ENCODE results near the gene CPSF4L. TPM values are rescaled to one million over a fixed set of nuclear protein-coding genes. Genes with fewer than 3 reads are reported as not detected.
"Not testable (repeated sequence)": the region's sequence is repeated elsewhere in the genome, so short reads cannot be mapped to it uniquely, and the experiment has no call there.

CPSF4L gene, protein sequence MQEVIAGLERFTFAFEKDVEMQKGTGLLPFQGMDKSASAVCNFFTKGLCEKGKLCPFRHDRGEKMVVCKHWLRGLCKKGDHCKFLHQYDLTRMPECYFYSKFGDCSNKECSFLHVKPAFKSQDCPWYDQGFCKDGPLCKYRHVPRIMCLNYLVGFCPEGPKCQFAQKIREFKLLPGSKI
- not detected for polyA plus RNA-seq (2013, experiment 1 of 2; ENCODE audit: insufficient read length)
- polyA plus RNA-seq (2013, experiment 2 of 2; ENCODE audit: insufficient read length): 0.22 TPM

DNA sequence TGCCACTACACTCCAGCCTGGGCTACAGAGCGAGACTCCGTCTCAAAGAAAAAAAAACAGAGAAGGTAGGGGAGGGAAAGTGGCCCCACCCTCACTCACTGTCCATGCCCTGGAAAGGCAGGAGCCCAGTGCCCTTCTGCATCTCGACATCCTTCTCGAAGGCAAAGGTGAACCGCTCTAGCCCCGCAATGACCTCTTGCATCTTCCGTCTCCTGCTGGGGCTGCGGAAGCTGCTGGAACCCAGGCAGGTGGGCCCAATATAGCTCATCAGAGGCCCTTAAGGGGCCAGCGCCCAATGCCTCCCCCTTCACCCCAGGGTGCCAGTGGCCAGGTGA lies at the start of gene CPSF4L:
CPSF4L (minus strand) TSS at position 264 of the 335 bp plus-strand sequence; CDS start at position 202, 62 bp downstream.
- DNase-seq: no peak

DNA sequence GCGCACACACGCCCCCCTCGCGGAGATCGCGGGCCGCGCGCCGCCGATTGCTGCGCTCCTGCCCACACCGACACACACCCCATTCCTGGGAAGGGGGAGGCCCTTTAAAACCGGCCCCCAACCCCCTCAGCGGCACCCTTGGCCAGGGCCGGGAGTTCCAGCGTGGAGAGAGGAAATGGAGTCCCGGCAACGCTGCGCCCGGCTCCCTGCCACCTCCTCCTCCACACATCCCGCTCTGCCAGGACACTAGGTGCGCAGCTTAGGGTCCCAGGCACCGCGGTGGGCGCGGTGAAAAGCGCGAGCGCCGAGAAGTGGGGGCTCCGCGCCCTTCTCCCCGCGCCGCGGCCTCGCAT lies 49.7 kb upstream of the CPSF4L start:
- DNase-seq: no peak

DNA sequence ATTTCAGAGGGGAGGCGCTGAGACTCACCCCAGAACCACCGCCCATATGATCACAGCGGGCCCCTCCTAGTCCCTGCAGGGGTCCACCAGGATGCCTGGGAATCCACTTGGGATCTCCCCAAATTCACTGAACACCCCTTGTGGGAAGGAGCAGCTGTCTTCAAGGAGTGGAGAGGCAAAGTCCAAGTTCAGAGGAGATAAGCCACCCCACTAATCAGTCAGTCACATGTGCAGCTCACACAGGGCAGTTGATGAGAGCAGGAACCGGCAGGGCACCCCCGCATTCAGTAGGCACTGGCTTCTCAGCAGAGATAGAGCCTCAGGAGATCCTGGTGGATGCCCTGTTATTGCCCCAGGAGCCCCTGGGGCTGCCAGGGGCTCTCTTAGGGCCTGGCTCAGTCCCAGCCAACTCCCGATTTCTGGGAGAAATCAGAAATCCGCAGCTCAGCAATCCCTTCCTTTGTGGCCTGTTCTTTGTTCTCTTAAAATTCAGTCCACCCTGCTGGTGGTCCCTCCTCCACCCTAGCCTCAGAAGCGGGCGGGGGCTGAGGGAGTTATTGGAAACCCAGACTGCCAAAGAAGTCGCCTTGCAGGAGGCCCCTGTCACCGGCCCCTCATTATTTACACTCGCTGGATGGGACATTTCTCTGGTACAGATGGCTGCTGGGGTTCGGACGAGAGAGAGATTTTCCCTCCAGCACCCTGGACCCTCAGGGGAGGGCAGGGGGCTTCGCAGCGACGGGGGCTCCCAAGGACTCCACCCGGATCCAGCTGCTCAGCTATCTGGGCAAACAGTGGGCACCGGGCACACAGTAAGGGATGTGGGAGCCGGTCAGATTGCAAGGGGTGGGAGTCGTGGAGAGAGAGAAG lies 48.3 kb upstream of the CPSF4L start:
- DNase-seq: no peak

DNA sequence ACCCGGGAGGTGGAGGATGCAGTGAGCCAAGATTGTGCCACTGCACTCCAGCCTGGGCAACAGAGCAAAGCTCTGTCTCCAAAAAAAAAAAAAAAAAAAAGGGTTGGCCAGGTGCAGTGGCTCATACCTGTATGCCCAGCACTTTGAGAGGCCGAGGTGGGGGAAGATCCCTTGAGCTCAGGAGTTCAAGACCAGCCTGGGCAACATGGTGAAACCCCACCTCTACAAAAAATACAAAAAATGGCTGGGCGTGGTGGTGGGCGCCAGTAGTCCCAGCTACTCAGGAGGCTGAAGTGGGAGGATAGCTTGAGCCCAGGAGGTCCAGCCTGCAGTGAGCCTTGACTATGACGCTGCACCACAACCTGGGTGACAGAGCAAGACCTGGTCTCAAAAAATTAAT lies 47.3 kb upstream of the CPSF4L start:
- DNase-seq: not testable (repeated sequence)

DNA sequence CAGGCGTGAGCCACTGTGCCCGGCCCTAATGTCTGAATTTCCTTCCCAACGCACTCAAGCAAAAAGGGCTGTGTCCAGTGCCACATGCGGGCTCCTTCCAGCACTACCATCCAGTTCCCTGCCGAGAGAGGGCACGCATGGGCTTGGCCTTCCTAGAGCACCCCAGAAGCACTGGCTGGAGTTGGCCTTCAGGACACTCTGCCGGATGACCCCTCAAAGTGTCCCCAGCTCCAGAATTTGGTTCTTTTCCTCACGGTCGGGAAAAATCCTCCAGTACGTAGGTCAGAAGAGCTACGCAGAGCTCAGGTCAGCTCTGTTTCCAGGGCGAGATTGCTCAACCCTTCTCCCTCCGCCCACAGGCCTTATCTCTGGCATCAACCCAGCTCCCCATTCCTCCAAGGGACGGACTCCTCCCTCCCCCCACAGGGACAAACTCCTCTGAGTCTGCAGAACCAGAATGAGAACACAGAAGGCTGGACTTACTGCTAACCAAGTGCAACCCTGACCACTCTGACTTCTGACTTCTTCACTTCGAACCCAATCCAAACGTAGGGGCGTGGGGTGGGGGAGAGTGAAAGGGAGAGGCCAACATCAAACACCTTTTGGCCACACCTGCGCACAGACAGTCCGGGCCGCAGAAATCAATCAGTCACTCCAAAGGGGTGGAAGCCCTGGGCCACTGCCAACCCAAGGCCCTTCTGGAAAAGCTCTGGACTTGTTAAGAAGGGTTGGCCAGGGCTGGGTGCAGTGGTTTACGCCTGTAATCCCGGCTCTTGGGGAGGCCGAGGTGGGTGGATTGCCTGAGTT lies 46.5 kb upstream of the CPSF4L start:
- DNase-seq: peak; percentile 61

DNA sequence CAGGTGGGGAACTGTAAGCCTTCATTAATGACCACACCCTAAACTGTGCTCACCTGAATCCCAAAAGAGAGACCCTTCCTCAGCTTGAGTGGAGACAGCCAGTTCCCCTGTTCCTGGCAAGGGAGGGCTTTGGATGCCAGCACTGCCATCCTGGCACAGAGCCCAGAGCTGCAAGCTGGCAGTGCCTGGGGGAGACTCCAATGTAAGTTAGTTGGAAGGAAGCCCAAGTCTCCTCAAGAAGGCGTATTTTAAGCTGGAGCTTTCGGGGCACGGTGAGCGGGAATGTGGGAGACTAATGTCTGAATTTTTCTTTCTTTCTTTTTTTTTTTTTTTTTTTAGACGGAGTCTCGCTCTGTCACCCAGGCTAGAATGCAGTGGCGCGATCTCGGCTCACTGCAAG lies 45.5 kb upstream of the CPSF4L start:
- DNase-seq: no peak

DNA sequence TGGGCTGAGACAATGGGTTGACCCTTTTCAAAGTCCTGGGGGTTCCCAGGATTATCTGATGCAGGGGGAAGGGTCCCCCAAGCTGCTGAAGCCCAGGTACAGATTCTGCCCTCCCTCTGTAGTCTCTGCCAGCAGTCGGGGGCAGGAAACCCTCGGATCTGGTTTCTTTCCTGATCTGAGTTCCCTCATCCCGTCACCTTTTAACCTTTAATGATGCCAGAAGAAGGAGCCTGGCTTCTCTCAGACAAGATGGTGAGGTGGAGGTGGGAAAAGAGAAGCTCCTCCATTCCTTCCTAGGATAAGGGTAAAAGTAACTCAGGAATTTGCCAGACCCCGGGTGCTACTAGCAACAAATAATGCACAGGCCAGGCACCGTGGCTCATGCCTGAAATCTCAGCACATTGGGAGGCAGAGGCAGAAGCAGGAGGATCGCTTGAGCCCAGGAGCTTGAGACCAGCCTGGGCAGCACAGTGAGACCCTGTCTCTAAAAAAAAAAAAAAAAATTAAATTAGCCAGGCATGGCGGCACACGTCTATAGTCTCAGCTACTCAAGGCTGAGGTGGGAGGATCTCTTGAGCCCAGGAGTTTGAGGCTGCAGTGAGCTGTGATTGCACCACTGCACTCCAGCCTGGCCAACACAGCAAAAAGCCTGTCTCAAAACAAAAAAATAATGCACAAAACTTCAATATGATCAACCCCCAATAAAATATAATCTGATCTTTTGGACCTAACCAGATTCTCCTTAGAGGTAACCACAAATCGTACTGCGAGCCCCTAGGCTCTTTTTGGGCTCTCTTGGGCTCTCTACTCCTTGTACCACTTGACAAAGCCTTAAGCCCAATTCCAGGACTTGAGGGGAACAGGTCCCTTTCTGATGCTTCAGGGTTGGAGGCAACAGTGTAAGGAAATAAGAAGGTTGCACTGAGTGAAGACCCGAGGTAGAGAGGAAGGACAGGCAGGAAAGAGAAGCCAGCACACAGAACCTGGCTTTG lies 44.5 kb upstream of the CPSF4L start:
- no peak for DNase-seq

DNA sequence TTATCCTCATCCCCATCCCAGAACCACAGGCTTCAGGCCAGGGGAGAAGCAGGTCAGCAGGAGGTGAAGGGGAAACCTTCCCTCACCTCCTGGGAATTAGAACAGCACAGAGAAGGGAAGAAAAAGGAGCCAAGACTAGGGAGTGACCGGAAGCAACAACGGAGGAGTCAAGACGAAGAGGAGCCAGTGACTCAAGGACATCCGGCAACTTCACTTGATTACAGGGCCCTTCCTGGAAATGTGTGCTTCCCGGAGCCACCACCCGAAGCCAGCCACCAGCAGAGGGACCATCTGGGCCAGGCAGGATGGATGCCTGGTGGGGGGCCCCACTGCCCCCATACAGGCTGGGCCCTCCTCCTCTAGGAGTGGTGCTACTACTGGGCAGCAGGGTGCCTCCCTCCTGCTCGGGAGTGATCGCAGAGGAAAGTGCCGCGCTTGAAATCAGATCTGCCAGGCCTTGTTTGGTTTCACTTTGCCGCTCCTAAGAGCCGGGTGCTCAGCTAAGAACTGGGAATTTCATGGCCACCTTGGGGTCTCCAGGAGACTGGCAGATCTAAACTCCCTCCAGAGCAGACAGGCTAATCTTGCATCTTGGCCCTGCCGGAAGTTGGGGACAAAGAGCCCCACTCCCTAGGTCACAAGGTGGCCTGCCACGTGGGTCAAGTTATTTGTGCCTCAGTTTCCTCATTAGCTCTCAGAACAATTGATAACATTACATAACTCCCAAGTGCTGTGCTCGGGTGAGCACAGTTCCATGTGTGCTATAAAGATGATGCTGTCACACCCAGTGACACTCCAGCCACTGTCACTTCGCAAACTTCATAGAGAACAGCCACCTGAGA lies 43.5 kb upstream of the CPSF4L start:
- peak; percentile 94 for DNase-seq

DNA sequence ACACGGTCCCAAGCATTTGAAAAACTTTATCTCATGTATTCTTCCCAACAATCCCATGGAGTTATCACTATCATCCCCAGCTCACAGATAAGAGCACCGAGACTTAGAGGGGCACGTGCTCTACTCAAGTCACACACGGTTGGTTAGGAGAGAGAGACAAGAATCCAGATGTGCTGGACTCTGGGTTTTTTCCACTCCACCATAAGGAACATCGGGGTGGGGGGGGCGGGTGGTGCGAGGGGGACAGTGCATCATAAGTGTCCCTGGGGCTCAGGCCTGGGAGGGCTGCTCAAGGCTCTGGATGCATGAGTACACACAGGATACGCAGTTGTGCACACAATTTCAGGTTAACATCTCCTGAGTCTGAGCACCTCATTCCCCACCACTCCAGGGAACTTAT lies 42.8 kb upstream of the CPSF4L start:
- no peak for DNase-seq

DNA sequence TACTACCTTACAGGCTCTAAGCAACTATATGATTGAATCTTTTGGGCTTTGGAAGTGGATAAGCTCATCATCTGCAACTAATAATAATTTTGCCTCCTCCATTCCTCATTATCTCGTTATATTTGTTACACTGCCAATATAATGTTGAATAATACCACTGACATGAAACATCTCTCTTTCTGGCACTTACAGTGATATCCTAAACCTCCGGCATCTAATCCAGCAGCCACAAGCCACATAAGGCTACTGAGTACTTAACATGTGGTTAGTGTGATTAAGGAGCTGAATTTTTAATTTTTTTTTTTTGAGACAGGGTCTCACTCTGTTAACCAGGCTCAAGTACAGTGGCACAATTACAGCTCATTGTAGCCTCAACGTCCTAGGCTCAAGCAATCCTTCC lies 40.5 kb upstream of the CPSF4L start:
- peak; percentile 64 for DNase-seq

DNA sequence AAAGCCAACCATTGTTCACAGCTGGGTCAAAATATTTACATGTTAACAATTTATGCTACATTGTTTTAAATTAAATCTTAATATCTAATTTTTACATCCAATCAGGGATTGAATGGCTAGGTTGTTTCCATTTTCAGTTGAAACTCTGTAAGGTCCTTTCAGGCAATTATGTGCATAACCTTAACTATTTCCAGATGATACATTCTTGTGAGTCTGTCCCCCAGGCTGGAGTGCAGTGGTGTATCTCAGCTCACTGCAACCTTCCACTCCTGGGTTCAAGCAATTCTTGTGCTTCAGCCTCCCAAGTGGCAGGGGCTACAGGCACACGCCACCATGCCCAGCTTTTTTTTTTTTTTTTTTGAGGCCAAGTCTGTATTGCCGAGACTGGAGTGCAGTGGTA lies 39.7 kb upstream of the CPSF4L start:
- DNase-seq: no peak

DNA sequence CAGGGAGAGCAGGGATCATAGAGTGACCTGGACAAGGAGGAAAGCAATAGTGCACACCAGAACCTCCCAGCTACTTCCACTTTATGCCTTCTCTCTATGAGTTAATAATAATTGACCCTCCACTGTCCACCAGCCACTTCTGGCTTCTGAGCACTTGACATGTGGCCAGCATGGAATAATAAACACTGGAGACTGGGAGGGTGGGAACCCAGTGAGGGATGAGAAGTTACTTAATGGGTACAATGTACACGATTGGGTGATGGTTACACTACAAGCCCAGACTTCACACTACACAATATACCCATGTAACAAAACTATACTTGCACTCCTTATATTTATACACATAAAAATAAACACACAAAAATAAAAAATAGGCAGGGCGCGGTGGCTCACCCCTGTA lies 38.7 kb upstream of the CPSF4L start:
- no peak for DNase-seq

DNA sequence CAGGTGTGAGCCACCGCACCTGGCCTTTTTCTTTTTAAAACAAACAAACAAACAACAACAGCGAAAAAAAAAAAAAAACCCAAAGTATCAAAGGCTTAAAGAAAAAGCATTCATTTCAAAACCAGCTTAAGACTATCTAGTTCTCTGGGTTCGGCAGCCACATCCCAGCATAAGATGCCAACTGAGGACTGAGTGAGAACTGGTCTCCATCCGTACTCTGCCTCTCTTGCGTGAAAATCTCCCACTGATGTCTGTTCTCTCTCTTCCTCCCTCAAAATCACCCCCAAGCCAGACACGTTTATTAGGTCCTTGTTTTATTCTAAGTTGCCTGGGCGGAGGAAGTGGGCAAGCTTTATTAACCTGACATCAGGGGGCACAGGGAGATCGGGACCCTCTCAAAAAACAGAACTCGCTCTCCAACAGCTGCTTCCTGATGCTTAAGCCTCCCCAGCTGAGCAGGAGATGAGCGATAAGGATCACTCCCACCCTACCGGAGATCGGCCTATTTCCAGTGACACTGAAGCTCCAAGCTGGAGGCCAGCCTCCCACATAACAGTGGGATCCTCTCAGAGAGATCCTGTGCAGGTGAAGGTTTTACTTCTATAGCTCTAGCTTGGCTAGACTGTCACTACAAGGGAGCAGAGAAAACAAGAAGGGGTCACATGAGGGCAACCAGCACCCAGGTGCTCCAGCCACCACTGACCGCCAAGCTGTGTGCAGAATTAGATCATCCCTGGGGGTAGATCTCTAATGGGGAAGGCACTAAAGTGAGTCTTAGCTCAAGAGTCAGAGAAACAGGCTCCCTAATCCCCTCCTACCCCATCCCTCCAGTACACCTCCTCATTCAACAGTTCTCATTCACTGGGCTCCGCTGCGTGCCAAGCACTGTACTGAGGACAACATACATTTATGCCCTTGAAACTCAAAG lies 36.5 kb upstream of the CPSF4L start:
- no peak for DNase-seq

DNA sequence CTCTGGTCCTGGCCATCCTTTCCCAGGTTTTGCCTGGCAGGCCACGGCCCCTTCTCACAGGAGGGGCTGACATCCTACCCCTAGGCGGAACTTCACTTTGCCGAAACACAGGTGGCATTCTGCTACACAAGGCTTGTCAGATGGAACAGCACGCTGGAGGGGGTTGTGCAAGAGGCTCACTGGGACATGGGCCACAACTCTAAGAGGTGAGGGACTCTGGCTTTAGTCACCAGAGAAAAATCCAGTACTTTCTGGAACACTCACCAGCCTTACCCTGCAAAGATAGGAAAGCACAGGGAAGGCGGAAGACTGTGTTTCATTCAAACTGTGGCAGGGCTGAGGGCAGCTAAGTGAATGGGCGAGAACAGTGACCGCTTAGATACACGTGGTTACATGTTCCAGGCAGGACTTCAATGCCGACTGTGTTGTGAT lies 31.8 kb upstream of the CPSF4L start:
- DNase-seq: peak; percentile 78

DNA sequence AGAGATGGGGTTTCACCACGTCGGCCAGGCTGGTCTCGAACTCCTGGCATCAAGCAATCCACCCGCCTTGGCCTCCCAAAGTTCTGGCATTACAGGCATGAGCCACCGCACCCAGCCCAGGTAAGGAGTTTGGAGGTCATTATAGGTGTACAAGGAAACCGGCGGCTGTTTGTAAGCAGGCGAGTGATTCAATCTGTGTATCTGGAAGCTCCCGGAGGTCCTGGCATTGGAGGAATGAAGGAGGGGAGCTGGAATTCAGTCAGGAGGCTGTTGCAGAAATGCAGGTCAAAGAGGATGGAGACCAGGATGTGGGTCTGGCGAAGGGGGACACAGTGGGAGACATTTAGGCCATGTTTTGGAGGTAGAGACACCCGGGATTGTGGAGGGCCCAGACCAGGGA lies 31.4 kb upstream of the CPSF4L start:
- no peak for DNase-seq

DNA sequence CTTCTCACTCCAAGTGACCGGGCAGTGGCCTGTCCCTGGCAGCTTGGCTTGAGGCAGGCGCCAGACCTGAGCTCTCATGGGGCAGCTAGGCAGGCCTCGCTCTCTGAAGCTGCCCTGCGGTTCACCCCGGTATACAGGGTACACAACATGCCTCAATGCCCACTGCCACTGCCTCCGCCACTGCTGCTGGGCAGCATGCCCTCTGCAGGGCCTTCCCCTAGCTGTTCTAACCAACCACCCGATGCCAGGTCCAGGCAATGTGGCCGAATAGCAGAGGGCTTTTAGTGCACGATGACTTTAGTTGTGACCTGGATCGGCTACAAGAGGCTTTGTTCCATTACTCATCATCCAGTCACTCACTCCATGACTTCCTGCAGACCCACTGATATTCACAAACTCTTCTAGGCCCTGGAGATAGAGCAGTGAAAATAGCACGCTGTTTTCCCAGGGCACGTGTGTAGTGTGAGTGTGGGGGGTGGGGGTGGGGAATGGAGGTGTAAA lies 30.4 kb upstream of the CPSF4L start:
- peak; percentile 88 for DNase-seq

DNA sequence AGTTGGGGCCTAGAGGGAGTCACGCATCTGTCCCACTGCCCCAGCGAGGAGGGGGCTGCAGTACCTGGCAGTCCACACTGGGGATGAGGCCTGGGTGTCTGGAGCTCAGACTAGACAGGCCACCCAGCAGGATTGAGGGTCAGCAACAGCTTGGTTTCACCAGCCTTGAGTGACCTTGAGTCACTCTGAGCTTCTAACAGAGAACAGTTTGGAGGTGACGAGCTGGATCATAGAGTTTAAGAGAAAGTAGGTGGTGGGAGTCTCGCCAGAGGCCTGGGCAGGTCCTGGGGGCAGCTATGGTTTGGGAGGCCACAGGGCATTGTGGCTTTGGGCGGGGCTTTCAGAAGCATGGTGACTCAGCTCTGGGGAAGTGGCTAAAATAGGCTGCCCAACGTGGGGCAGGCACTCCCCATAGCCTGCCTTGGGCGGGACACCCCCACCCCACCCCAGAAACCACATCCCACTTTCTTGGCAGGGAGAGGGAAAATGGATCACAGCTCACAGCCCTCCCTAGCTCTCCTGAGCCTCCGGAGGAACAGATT lies 29.7 kb upstream of the CPSF4L start:
- DNase-seq: peak; percentile 94

DNA sequence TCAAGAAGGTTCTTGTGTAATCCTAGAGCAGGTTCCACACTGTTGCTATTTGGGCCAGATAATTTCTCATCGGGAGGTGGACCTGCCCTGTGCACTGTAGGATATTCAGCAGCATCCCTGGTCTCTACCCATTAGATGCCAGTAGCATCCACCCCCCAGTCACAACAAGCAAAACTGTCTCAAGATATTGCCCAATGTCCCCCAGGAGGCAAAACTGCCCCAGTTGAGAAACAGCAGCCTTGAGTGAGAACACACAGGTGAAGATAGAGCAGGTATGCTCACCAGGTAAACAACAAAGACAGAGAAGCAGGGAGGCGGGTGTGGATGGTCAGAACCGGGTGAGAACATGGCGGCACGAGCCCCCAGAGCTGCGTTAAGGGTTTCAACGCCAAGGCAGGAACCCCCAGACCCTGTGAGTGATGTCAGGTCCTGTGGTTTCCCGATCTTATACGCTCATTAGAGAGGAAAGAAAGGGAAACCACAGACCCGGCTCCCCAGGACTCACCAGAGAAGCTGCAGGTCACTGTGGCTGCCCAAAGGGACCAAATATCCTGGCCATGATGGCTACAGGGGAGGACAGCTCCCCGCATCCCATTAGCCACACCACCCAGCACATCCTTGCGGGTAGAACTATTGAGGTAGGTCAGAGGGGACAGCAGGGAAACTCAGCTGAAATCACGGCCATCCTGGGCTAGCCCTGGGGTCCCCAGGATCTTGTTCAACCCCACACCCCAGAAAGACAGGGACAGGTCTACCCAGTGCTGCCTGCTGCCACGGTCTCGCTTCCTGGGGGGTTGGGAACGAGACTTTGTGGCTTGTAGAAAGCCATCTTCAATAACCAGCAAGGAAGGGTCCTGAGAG lies 28.9 kb upstream of the CPSF4L start:
- no peak for DNase-seq
